ENCODE measurements around the gene STT3B. TPM values are rescaled to one million over a fixed set of nuclear protein-coding genes. Genes with fewer than 3 reads are reported as not detected.
A peak's percentile ranks its signal among the peaks of the same experiment; 100 is the strongest.

The STT3B gene
- total and polyA plus RNA-seq, 8 donors = 127 to 176 (median 160) TPM

DNA sequence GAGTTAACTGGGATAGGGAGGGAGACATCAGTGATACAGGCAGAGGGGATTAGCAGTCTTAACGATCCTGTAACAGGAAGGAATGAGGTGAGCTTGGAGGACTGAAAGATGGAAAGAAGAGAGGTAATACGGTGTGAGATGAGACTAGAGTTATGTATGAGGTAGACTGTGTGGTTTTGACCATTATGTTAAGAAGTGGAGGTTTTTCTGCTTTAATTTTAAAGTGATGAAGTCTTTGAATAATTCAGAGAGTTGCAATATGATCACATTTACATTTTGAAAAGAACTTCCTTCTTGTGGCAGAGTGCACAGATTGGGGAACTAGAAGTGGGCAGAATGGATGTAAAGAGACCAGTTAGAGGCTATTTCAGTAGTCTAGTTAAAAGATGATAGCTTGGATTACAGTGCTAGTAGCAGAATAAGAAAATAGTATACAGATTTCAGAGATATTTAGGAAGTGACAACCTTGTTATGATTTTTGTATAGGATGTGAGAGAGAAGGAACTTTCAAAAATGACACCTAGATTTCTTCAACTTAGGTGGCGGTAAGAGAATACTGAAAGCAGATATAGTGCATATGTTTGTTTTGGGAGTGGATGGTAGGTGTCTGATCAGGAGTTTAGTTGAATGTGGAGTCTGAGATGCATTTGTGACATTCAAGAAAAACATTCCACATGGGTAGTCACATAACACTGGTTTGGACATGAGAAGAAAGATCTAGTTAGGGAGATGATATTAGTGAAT, 40.5 kb downstream of the STT3B start:
- Histone ChIP-seq H3K9me3 (no peaks in the 10 kb centered on the region), H3K36me3 (no peaks in the 10 kb centered on the region), H3K4me1 (peaks cover 0 to 37% of the 10 kb centered on the region in 2 donors), H3K27ac (no peak overlapping the region), H3K4me3 (no peak overlapping the region), H3K27me3 (no peaks in the 10 kb centered on the region)
- TF ChIP-seq, protein P1, sequence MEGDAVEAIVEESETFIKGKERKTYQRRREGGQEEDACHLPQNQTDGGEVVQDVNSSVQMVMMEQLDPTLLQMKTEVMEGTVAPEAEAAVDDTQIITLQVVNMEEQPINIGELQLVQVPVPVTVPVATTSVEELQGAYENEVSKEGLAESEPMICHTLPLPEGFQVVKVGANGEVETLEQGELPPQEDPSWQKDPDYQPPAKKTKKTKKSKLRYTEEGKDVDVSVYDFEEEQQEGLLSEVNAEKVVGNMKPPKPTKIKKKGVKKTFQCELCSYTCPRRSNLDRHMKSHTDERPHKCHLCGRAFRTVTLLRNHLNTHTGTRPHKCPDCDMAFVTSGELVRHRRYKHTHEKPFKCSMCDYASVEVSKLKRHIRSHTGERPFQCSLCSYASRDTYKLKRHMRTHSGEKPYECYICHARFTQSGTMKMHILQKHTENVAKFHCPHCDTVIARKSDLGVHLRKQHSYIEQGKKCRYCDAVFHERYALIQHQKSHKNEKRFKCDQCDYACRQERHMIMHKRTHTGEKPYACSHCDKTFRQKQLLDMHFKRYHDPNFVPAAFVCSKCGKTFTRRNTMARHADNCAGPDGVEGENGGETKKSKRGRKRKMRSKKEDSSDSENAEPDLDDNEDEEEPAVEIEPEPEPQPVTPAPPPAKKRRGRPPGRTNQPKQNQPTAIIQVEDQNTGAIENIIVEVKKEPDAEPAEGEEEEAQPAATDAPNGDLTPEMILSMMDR (IDR thresholded peaks at IDR 0.05) = no peak
- DNase-seq (no peak), ATAC-seq (peak; percentile 23)
- intact Hi-C loops (cut with DNase I) = no loop called here

DNA sequence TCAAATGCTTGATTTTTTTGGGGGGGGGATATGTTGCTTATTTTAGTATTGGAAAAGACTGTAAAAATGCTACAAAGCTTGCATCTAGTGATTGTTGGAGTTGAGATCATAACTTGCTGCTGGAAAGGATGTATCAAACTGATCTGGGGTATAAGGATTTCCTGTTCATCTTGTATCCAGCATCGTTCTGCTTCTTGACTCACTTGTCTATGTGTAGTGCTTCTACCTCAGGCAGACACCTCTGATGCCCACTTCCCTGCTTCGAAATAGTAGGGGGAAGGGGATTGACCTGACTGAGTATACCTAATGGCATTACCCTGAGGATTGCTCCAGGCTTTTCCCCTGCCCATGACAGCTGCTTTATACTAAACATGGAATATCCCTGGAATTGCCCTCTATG, 42.7 kb downstream of the STT3B start:
- Histone ChIP-seq H3K9me3 (no peaks in the 10 kb centered on the region), H3K27ac (no peak overlapping the region), H3K27me3 (no peaks in the 10 kb centered on the region), H3K36me3 (peaks cover 0 to 8% of the 10 kb centered on the region in 2 donors), H3K4me1 (peaks cover 0 to 25% of the 10 kb centered on the region in 2 donors), H3K4me3 (no peak overlapping the region)
- DNase-seq (no peak), ATAC-seq (no peak)
- intact Hi-C loops (cut with DNase I) = no loop called here
- TF ChIP-seq, protein P1 (IDR thresholded peaks at IDR 0.05) = no peak

DNA sequence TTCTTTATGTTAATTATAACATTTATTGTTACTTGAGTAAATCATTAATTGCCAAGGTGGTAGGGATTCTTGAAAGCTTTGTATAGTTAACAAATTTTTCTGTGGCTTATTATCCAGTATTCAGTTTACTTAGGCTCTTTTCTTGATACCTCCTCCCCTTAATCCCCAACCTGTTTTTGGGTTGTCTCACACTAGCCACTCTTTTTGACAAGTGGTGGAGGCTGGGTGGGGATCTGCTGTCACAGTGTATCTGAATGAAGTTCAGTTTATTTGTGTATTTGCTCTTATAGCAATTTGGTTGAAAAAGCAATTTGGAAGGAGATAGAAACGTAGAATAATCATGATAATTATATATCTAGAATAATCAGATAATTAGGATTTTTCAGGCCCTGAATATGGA, 43.8 kb downstream of the STT3B start:
- Histone ChIP-seq H3K27me3 (no peaks in the 10 kb centered on the region), H3K27ac (no peak overlapping the region), H3K9me3 (no peaks in the 10 kb centered on the region), H3K4me1 (peaks cover 0 to 33% of the 10 kb centered on the region in 2 donors), H3K4me3 (no peak overlapping the region), H3K36me3 (peaks cover 0 to 11% of the 10 kb centered on the region in 2 donors)
- DNase-seq (no peak), ATAC-seq (no peak)
- TF ChIP-seq, protein P1 (IDR thresholded peaks at IDR 0.05) = no peak
- intact Hi-C loops (cut with DNase I) = no loop called here

DNA sequence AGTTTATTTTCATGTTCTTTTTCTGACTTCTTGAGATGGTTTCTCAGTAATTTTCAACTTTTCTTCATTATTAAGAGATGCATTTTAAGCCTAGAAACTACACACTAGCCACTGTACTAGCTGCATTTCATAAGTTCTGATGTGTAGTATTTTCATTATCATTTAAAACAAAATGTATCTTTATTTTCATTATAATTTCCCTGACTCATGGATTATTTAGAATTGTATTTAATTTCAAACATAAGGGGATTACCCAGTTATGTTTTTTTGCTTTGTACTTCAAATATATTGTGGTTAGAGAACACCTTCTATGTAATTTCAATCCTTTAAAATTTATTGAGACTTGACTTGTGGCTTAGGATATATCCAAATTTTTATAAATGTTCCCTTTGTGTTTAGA, 44.5 kb downstream of the STT3B start:
- no peaks in the 10 kb centered on the region for H3K27me3 ChIP-seq
- no peak for DNase-seq
- intact Hi-C loops (cut with DNase I) = no loop called here
- TF ChIP-seq, protein P1 (IDR thresholded peaks at IDR 0.05) = no peak
- H3K9me3 ChIP-seq = no peaks in the 10 kb centered on the region
- peaks cover 0 to 38% of the 10 kb centered on the region in 2 donors for H3K4me1 ChIP-seq
- H3K27ac ChIP-seq = no peak overlapping the region
- H3K4me3 ChIP-seq = no peak overlapping the region
- H3K36me3 ChIP-seq = peaks cover 0 to 11% of the 10 kb centered on the region in 2 donors
- ATAC-seq = no peak

DNA sequence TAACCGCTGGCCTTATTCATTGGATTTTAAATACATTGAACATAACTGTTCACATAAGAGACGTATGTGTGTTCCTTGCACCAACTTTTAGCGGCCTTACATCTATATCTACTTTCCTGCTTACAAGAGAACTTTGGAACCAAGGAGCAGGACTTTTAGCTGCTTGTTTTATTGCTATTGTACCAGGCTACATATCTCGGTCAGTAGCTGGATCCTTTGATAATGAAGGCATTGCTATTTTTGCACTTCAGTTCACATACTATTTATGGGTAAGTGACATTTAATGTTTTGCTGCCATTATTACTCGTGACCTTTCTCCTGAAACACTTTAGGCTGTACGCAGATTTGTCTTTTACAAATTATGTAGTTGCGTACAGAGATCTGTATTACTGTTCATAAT, 47.1 kb downstream of the STT3B start:
- Histone ChIP-seq H3K36me3 (peaks cover 0 to 11% of the 10 kb centered on the region in 2 donors), H3K4me3 (no peak overlapping the region), H3K27me3 (no peaks in the 10 kb centered on the region), H3K9me3 (no peaks in the 10 kb centered on the region), H3K4me1 (peaks cover 0 to 29% of the 10 kb centered on the region in 2 donors), H3K27ac (no peak overlapping the region)
- TF ChIP-seq, protein P1 (IDR thresholded peaks at IDR 0.05) = no peak
- intact Hi-C loops (cut with DNase I) = no loop called here
- DNase-seq = no peak
- ATAC-seq = no peak
